H1 (cell line): ENCODE data around the gene CDCA7L. TPM values are rescaled to one million over a fixed set of nuclear protein-coding genes. Genes with fewer than 3 reads are reported as not detected.

Source experiments
- CTCF ChIA-PET: fragments of 300-600 bp; sonication (Branson Sonifier 250); formaldehyde crosslinking; loops from one replicate; lab custom pipeline; 2021; ENCODE audit not compliant: partially characterized antibody; lab: Charles Lee
- POLR2A ChIA-PET: fragments of 300-600 bp; sonication (Branson Sonifier 250); formaldehyde crosslinking; loops from one replicate; lab custom pipeline; 2021; ENCODE audit warnings: inconsistent platforms; ENCODE audit not compliant: partially characterized antibody; lab: Charles Lee
- DNase-seq, 2 experiments: peaks; one replicate each; pipeline versions ENCODE4 v3.0.0 to v3.0.0-alpha.2; 2010 to 2022; ENCODE audit warnings: low spot score in 2 of 2, low read depth in 1 of 2, mixed read lengths in 1 of 2
- FAIRE-seq: peaks from 2 replicates; lab custom pipeline; 2011; peaks lifted over from hg19 to GRCh38; lab: Jason Lieb, UNC
- H2AFZ ChIP-seq: 2 replicates; pipeline ENCODE4 v1.8.1; 2012; ENCODE audit warnings: low read length, inconsistent platforms
- H2AK5ac ChIP-seq: 2 replicates; pipeline ENCODE4 v1.6.1; 2013; ENCODE audit warnings: low read depth, low read length
- H2BK120ac ChIP-seq: replicated peaks from 2 replicates; pipeline ENCODE3; 2013; ENCODE audit warnings: low read depth, low read length, inconsistent platforms
- H2BK12ac ChIP-seq: 2 replicates; pipeline ENCODE4 v1.6.1; 2013; ENCODE audit warnings: low read depth, low read length
- H2BK15ac ChIP-seq: 2 replicates; pipeline ENCODE4 v1.6.1; 2013; ENCODE audit warnings: low read length
- H2BK20ac ChIP-seq: 2 replicates; pipeline ENCODE4 v1.6.1; 2013; ENCODE audit warnings: low read length
- H2BK5ac ChIP-seq: 2 replicates; pipeline ENCODE4 v1.6.1; 2013; ENCODE audit warnings: low read depth, low read length
- H3K14ac ChIP-seq: 2 replicates; pipeline ENCODE4 v1.6.1; 2013; ENCODE audit warnings: inconsistent platforms; ENCODE audit not compliant: insufficient read length
- H3K18ac ChIP-seq: 2 replicates; pipeline ENCODE4 v1.6.1; 2013; ENCODE audit warnings: low read length; ENCODE audit errors: extremely low read depth
- H3K23ac ChIP-seq: 2 replicates; pipeline ENCODE4 v1.6.1; 2013; ENCODE audit warnings: inconsistent platforms; ENCODE audit not compliant: insufficient read length
- H3K23me2 ChIP-seq: 2 replicates; pipeline ENCODE4 v1.6.1; 2013; ENCODE audit warnings: low read depth, low read length
- H3K27ac ChIP-seq: 2 replicates; pipeline ENCODE4 v1.6.1; 2011; ENCODE audit warnings: low read depth, low read length, inconsistent platforms
- H3K27me3 ChIP-seq, 4 experiments: replicated peaks in 1 of 4; 1 replicate in 1 of 4; 2 replicates in 3 of 4; pipeline versions ENCODE4 v1.6.1 to v1.8.1; 2011 to 2013; ENCODE audit warnings: low read length in 3 of 4, mild to moderate bottlenecking in 3 of 4, inconsistent platforms in 2 of 4, mixed read lengths in 2 of 4, moderate library complexity in 1 of 4; ENCODE audit not compliant: control insufficient read depth in 3 of 4, insufficient read depth in 3 of 4; ENCODE audit errors: extremely low read depth in 1 of 4
- H3K36me3 ChIP-seq, 4 experiments: 2 replicates each; pipeline versions ENCODE4 v1.6.1 to v1.8.1; 2011 to 2013; ENCODE audit warnings: mild to moderate bottlenecking in 4 of 4, low read length in 3 of 4, moderate library complexity in 2 of 4, control low read depth in 1 of 4, inconsistent platforms in 1 of 4; ENCODE audit not compliant: insufficient read depth in 4 of 4, control insufficient read depth in 2 of 4
- H3K4ac ChIP-seq: replicated peaks from 2 replicates; pipeline ENCODE3; 2013; ENCODE audit warnings: low read length, low read depth, mixed read lengths, inconsistent platforms; ENCODE audit not compliant: insufficient read length
- H3K4me1 ChIP-seq, 4 experiments: replicated peaks in 1 of 4; 1 replicate in 1 of 4; 2 replicates in 3 of 4; pipeline versions ENCODE4 v1.6.1 to v1.8.1; 2011 to 2013; ENCODE audit warnings: low read length in 3 of 4, inconsistent platforms in 2 of 4, mixed read lengths in 1 of 4; ENCODE audit not compliant: insufficient read depth in 4 of 4, control insufficient read depth in 3 of 4
- H3K4me2 ChIP-seq, 2 experiments: 2 replicates each; pipeline versions ENCODE4 v1.6.1 to v1.8.1; 2011 to 2013; ENCODE audit warnings: low read depth in 2 of 2, low read length in 2 of 2, control low read depth in 1 of 2, inconsistent platforms in 1 of 2, mild to moderate bottlenecking in 1 of 2; ENCODE audit not compliant: insufficient read depth in 1 of 2
- H3K4me3 ChIP-seq, 4 experiments: fragments of 200-600, 300-600 bp in 1 of 4; sonication (generic), shearing (Covaris generic), sonication (Bioruptor Twin) in 1 of 4; 2 replicates each; pipeline versions ENCODE4 v1.5.1 to v1.8.1; 2011 to 2016; ENCODE audit warnings: low read length in 4 of 4, low read depth in 3 of 4, control low read depth in 2 of 4, inconsistent platforms in 2 of 4, mild to moderate bottlenecking in 2 of 4, mixed read lengths in 1 of 4, moderate library complexity in 1 of 4; ENCODE audit not compliant: insufficient read depth in 2 of 4; ENCODE audit errors: extremely low read depth in 1 of 4
- H3K56ac ChIP-seq: replicated peaks from 2 replicates; pipeline ENCODE3; 2013; ENCODE audit warnings: low read depth, mild to moderate bottlenecking, mixed read lengths, low read length, inconsistent platforms; ENCODE audit not compliant: insufficient read length
- H3K79me1 ChIP-seq: 2 replicates; pipeline ENCODE4 v1.6.1; 2013; ENCODE audit warnings: low read depth, low read length, control low read depth
- H3K79me2 ChIP-seq, 2 experiments: 2 replicates each; pipeline versions ENCODE4 v1.6.1 to v1.8.1; 2012 to 2013; ENCODE audit warnings: low read length in 2 of 2, mild to moderate bottlenecking in 2 of 2, inconsistent platforms in 1 of 2; ENCODE audit not compliant: insufficient read depth in 2 of 2, control insufficient read depth in 1 of 2
- H3K9ac ChIP-seq, 4 experiments: replicated peaks in 1 of 4; 1 replicate in 1 of 4; 2 replicates in 3 of 4; pipeline versions ENCODE4 v1.6.1 to v1.8.1; 2011 to 2013; ENCODE audit warnings: low read depth in 3 of 4, low read length in 3 of 4, control low read depth in 2 of 4, mild to moderate bottlenecking in 2 of 4, moderate library complexity in 2 of 4, inconsistent platforms in 1 of 4; ENCODE audit errors: extremely low read depth in 1 of 4
- H3K9me3 ChIP-seq, 2 experiments: 2 replicates each; pipeline versions ENCODE4 v1.6.1 to v1.8.1; 2012 to 2013; ENCODE audit warnings: mild to moderate bottlenecking in 2 of 2, moderate library complexity in 2 of 2, control low read depth in 1 of 2, inconsistent platforms in 1 of 2, low read depth in 1 of 2, low read length in 1 of 2, mixed read lengths in 1 of 2; ENCODE audit not compliant: insufficient read depth in 2 of 2
- H4K20me1 ChIP-seq, 2 experiments: replicated peaks in 1 of 2; 2 replicates each; pipeline versions ENCODE3 to v1.8.1; 2011 to 2013; ENCODE audit warnings: inconsistent platforms in 2 of 2, low read length in 2 of 2, mild to moderate bottlenecking in 1 of 2; ENCODE audit not compliant: insufficient read depth in 2 of 2, control insufficient read depth in 1 of 2
- H4K5ac ChIP-seq: 2 replicates; pipeline ENCODE4 v1.6.1; 2013; ENCODE audit warnings: low read length, low read depth, mixed read lengths, inconsistent platforms; ENCODE audit not compliant: insufficient read length
- H4K8ac ChIP-seq: 2 replicates; pipeline ENCODE4 v1.8.0; 2013; ENCODE audit warnings: mild to moderate bottlenecking, moderate library complexity, low read length, inconsistent platforms; ENCODE audit not compliant: insufficient read depth; ENCODE audit errors: extremely low read depth
- H4K91ac ChIP-seq: replicated peaks from 2 replicates; pipeline ENCODE3; 2013; ENCODE audit warnings: low read length, mixed read lengths, inconsistent platforms; ENCODE audit not compliant: insufficient read length
- CHD7 ChIP-seq: fragments of 300-600 bp; sonication (generic); IDR thresholded peaks from 2 replicates; pipeline ENCODE4 v1.7.1; 2012; ENCODE audit warnings: low read length, moderate library complexity, mild to moderate bottlenecking, inconsistent platforms; ENCODE audit not compliant: insufficient replicate concordance
- WGBS, 2 experiments: shearing (Covaris generic) in 1 of 2; methylation state at CpG; one replicate each; pipeline versions ENCODE4 v1.1.6 to v1.1.7; 2013 to 2015; ENCODE audit warnings: low lambda C conversion rate in 2 of 2, mixed read lengths in 2 of 2, inconsistent platforms in 1 of 2, low coverage in 1 of 2, missing lambda C conversion rate in 1 of 2; ENCODE audit not compliant: insufficient replicate concordance in 2 of 2, insufficient coverage in 1 of 2, insufficient read length in 1 of 2; ENCODE audit errors: extremely low coverage in 1 of 2, missing lambda C conversion rate in 1 of 2; 5-methylcytosine and 5-hydroxymethylcytosine counted together
- polyA plus RNA-seq, 7 experiments: library from polyadenylated mRNA; depleted of rRNA in 3 of 7; stranded (reverse) in 5 of 7; unstranded in 2 of 7; fragments of >200 nt in 5 of 7; fragments of 200-250 nt in 2 of 7; gene quantifications; 1 replicate in 5 of 7; 2 replicates in 1 of 7; 4 replicates in 1 of 7; pipeline versions ENCODE4 v1.2.1 to v1.2.3, GENCODE V29; 2011 to 2013; ENCODE audit warnings: missing spikeins in 2 of 7, mixed read lengths in 2 of 7
- total RNA-seq: library from RNA; stranded (reverse); fragmentation: NEBNext Ultra II Directional; extraction: Animal tissue kit (Norgen Biotek cat#: 25700); gene quantifications from 2 replicates; pipeline ENCODE4 v1.2.1, GENCODE V29; 2021

CDCA7L gene
- total and polyA plus RNA-seq, 2 of the 8 experiments (the other 6 are each of a cell fraction or from before 2014, with no cell fraction given): 93.8 to 168 TPM

GRCh38 chr7:21959387-21959776 is 13.7 kb upstream of the CDCA7L start:
- H2BK20ac ChIP-seq: no peak overlapping the region
- no peak overlapping the region for H3K4me3 ChIP-seq
- H3K14ac ChIP-seq: no peak overlapping the region
- WGBS, 2 experiments: 95% methylated on average over 3 of the region's 3 CpGs; no CpG with 5 or more reads in 1 of the 2 experiments
- H3K4me2 ChIP-seq: no peak overlapping the region
- no peaks in the 10 kb centered on the region for H3K9me3 ChIP-seq
- no peak overlapping the region for H3K18ac ChIP-seq
- H2BK120ac ChIP-seq: no peak overlapping the region
- H3K9ac ChIP-seq: no peak overlapping the region
- no peaks in the 10 kb centered on the region for H3K4me1 ChIP-seq
- no peaks in the 10 kb centered on the region for H3K36me3 ChIP-seq
- H2BK5ac ChIP-seq: no peak overlapping the region
- H2AK5ac ChIP-seq: no peak overlapping the region
- no peak overlapping the region for H4K5ac ChIP-seq
- no peak overlapping the region for H3K4ac ChIP-seq
- H3K23me2 ChIP-seq: no peaks in the 10 kb centered on the region
- no peak overlapping the region for H4K91ac ChIP-seq
- no peaks in the 10 kb centered on the region for H3K79me1 ChIP-seq
- no peak overlapping the region for H3K27ac ChIP-seq
- ChIA-PET CTCF (no interaction called here), POLR2A (no interaction called here)
- H2AFZ ChIP-seq: no peak overlapping the region
- H2BK12ac ChIP-seq: no peak overlapping the region
- no peak overlapping the region for H3K56ac ChIP-seq
- no peaks in the 10 kb centered on the region for H4K20me1 ChIP-seq
- DNase-seq (no peak), FAIRE-seq (no peak)
- no peak overlapping the region for H2BK15ac ChIP-seq
- no peak overlapping the region for H4K8ac ChIP-seq
- H3K23ac ChIP-seq: no peak overlapping the region
- H3K27me3 ChIP-seq: no peaks in the 10 kb centered on the region
- H3K79me2 ChIP-seq: no peaks in the 10 kb centered on the region
- no peak for TF ChIP-seq CHD7
